IMR-90 (cell line): ENCODE results near the gene MCL1. TPM values are rescaled to one million over a fixed set of nuclear protein-coding genes. Genes with fewer than 3 reads are reported as not detected.
A peak's percentile ranks its signal among the peaks of the same experiment; 100 is the strongest.

Experiments
- ATAC-seq: fragments of 200-7000 bp; cut with Tn5 transposase; 2 replicates; pipeline ENCODE4 v1.9.1; 2020; ENCODE audit warnings: low read depth, mild to moderate bottlenecking, moderate library complexity
- BruUV-seq: library from RNA; stranded (reverse); fragments of 400-500 nt; replicated peaks from 2 replicates; lab custom pipeline; 2021; lab: Mats Ljungman, UMichigan
- CTCF ChIA-PET: fragments of 300-600 bp; formaldehyde crosslinking; extraction: SDS; loops from one replicate; lab custom pipeline; 2021; ENCODE audit warnings: antibody characterized with exemption; lab: Yijun Ruan, JAX
- POLR2A ChIA-PET: fragments of 300-600 bp; sonication (Branson Sonifier 250); formaldehyde crosslinking; loops from one replicate; lab custom pipeline; 2022; ENCODE audit warnings: antibody characterized with exemption; ENCODE audit not compliant: unreplicated experiment; lab: Charles Lee
- DNase-seq: peaks from one replicate; pipeline ENCODE4 v3.0.0; 2013
- H2AFZ ChIP-seq: replicated peaks from 2 replicates; pipeline ENCODE3; 2013; ENCODE audit warnings: low read length, mild to moderate bottlenecking; ENCODE audit not compliant: poor library complexity
- H2AK5ac ChIP-seq: 2 replicates; pipeline ENCODE4 v1.6.1; 2013; ENCODE audit warnings: low read depth, low read length, inconsistent platforms
- H2AK9ac ChIP-seq: replicated peaks from 2 replicates; pipeline ENCODE3; 2013; ENCODE audit warnings: mild to moderate bottlenecking, low read depth, low read length, moderate library complexity; ENCODE audit not compliant: poor library complexity
- H2BK120ac ChIP-seq: 2 replicates; pipeline ENCODE4 v1.6.1; 2013; ENCODE audit warnings: low read depth, low read length, inconsistent platforms
- H2BK15ac ChIP-seq: 3 replicates; pipeline ENCODE4 v1.6.1; 2013; ENCODE audit warnings: low read depth, low read length, inconsistent platforms
- H2BK20ac ChIP-seq: 2 replicates; pipeline ENCODE4 v1.6.1; 2013; ENCODE audit warnings: low read depth, mild to moderate bottlenecking, inconsistent platforms, low read length, moderate library complexity
- H2BK5ac ChIP-seq: 2 replicates; pipeline ENCODE4 v1.6.1; 2013; ENCODE audit warnings: mild to moderate bottlenecking, low read depth, low read length, inconsistent platforms; ENCODE audit not compliant: poor library complexity, severe bottlenecking
- H3K14ac ChIP-seq: replicated peaks from 2 replicates; pipeline ENCODE4 v1.6.1; 2013; ENCODE audit warnings: low read depth, low read length, inconsistent platforms
- H3K18ac ChIP-seq: 2 replicates; pipeline ENCODE4 v1.6.1; 2013; ENCODE audit warnings: low read depth, low read length, control low read depth
- H3K23ac ChIP-seq: 2 replicates; pipeline ENCODE4 v1.6.1; 2013; ENCODE audit warnings: low read depth, low read length, inconsistent platforms
- H3K27ac ChIP-seq: 2 replicates; pipeline ENCODE4 v1.5.1; 2013; ENCODE audit warnings: mild to moderate bottlenecking, control low read depth, low read length; ENCODE audit not compliant: insufficient read depth
- H3K27me3 ChIP-seq: 2 replicates; pipeline ENCODE4 v1.6.1; 2013; ENCODE audit warnings: low read length; ENCODE audit not compliant: control insufficient read depth, insufficient read depth
- H3K36me3 ChIP-seq: 2 replicates; pipeline ENCODE4 v1.6.1; 2013; ENCODE audit warnings: low read length, mixed read lengths; ENCODE audit not compliant: control insufficient read depth, insufficient read depth
- H3K4ac ChIP-seq: 2 replicates; pipeline ENCODE4 v1.6.1; 2013; ENCODE audit warnings: low read depth, low read length, inconsistent platforms
- H3K4me1 ChIP-seq: 2 replicates; pipeline ENCODE4 v1.6.1; 2013; ENCODE audit warnings: low read length, mixed read lengths; ENCODE audit not compliant: control insufficient read depth, insufficient read depth
- H3K4me2 ChIP-seq: 2 replicates; pipeline ENCODE4 v1.6.1; 2013; ENCODE audit warnings: low read depth, mild to moderate bottlenecking, control low read depth, low read length, moderate library complexity
- H3K4me3 ChIP-seq: 2 replicates; pipeline ENCODE4 v1.5.1; 2013; ENCODE audit warnings: low read depth, mild to moderate bottlenecking, control low read depth, low read length, moderate library complexity; ENCODE audit not compliant: insufficient read depth
- H3K56ac ChIP-seq: 2 replicates; pipeline ENCODE4 v1.6.1; 2013; ENCODE audit warnings: low read length, inconsistent platforms; ENCODE audit not compliant: insufficient read depth; ENCODE audit errors: extremely low read depth
- H3K79me1 ChIP-seq, 2 experiments: 2 replicates each; pipeline ENCODE4 v1.6.1; 2013; ENCODE audit warnings: low read length in 2 of 2, inconsistent platforms in 1 of 2, low read depth in 1 of 2
- H3K9ac ChIP-seq: 2 replicates; pipeline ENCODE4 v1.6.1; 2013; ENCODE audit warnings: low read depth, low read length, control low read depth
- H3K9me1 ChIP-seq: 2 replicates; pipeline ENCODE4 v1.6.1; 2013; ENCODE audit warnings: low read length, inconsistent platforms; ENCODE audit not compliant: insufficient read depth
- H3K9me3 ChIP-seq: 2 replicates; pipeline ENCODE4 v1.6.1; 2013; ENCODE audit warnings: low read length; ENCODE audit not compliant: control insufficient read depth, insufficient read depth
- H4K20me1 ChIP-seq: 2 replicates; pipeline ENCODE4 v1.6.1; 2013; ENCODE audit warnings: low read length, inconsistent platforms; ENCODE audit not compliant: insufficient read depth
- H4K5ac ChIP-seq: 2 replicates; pipeline ENCODE4 v1.6.1; 2013; ENCODE audit warnings: mild to moderate bottlenecking, low read depth, low read length, control low read depth
- H4K8ac ChIP-seq, 2 experiments: 2 replicates each; pipeline ENCODE4 v1.6.1; 2013; ENCODE audit warnings: low read depth in 2 of 2, low read length in 2 of 2, control low read depth in 1 of 2, inconsistent platforms in 1 of 2
- H4K91ac ChIP-seq: 2 replicates; pipeline ENCODE4 v1.6.1; 2013; ENCODE audit warnings: low read depth, low read length, inconsistent platforms; ENCODE audit not compliant: insufficient read depth
- BHLHE40 ChIP-seq: fragments of 150-350 bp; IDR thresholded peaks from 2 replicates; pipeline ENCODE4 v1.6.1; 2016; ENCODE audit warnings: mild to moderate bottlenecking, low read depth, low read length
- POLR2A ChIP-seq: IDR thresholded peaks from 2 replicates; pipeline ENCODE4 v1.6.1; 2012; ENCODE audit warnings: mild to moderate bottlenecking, low read depth, low read length
- WGBS, 2 experiments: methylation state at CpG; one replicate each; pipeline versions ENCODE4 v1.1.5 to v1.1.7; 2013; ENCODE audit warnings: missing lambda C conversion rate in 2 of 2; ENCODE audit not compliant: insufficient read length in 1 of 2; ENCODE audit errors: extremely low coverage in 2 of 2; 5-methylcytosine and 5-hydroxymethylcytosine counted together
- dilution Hi-C: fragments of 300-500 bp; cut with HindIII; formaldehyde crosslinking; loops from one replicate; pipeline ENCODE4 v1.14.3; 2018; ENCODE audit warnings: low sequenced_read_pairs; ENCODE audit not compliant: unreplicated experiment
- in situ Hi-C: fragments of 300-500 bp; cut with MboI; formaldehyde crosslinking; loops from 3 replicates; pipeline ENCODE4 v1.14.3; 2019; ENCODE audit warnings: low sequenced_read_pairs, inconsistent platforms, mixed read lengths
- intact Hi-C: fragments of 100-400 bp; cut with micrococcal nuclease; formaldehyde crosslinking; loops from 2 replicates; pipeline ENCODE4 v1.10.0; 2022
- polyA plus RNA-seq, 3 experiments: library from polyadenylated mRNA; depleted of rRNA; stranded (reverse); fragments of >200 nt; gene quantifications; 2 replicates each; pipeline ENCODE4 v1.2.3, GENCODE V29; 2012; ENCODE audit warnings: low replicate concordance in 1 of 3
- total RNA-seq: library from RNA; depleted of rRNA; stranded (reverse); fragments of >200 nt; gene quantifications from 2 replicates; pipeline ENCODE4 v1.2.3, GENCODE V29; 2012
- TF ChIP-seq, protein P1 (sequence below): conservative IDR thresholded peaks from 2 replicates; pipeline ENCODE4 v1.5.1; 2012; ENCODE audit warnings: mild to moderate bottlenecking, low read depth, low read length, improper control_type of control experiment

The MCL1 gene
- total and polyA plus RNA-seq, 2 of the 4 experiments (the other 2 are of a cell fraction), result 79.5 to 142 TPM

DNA sequence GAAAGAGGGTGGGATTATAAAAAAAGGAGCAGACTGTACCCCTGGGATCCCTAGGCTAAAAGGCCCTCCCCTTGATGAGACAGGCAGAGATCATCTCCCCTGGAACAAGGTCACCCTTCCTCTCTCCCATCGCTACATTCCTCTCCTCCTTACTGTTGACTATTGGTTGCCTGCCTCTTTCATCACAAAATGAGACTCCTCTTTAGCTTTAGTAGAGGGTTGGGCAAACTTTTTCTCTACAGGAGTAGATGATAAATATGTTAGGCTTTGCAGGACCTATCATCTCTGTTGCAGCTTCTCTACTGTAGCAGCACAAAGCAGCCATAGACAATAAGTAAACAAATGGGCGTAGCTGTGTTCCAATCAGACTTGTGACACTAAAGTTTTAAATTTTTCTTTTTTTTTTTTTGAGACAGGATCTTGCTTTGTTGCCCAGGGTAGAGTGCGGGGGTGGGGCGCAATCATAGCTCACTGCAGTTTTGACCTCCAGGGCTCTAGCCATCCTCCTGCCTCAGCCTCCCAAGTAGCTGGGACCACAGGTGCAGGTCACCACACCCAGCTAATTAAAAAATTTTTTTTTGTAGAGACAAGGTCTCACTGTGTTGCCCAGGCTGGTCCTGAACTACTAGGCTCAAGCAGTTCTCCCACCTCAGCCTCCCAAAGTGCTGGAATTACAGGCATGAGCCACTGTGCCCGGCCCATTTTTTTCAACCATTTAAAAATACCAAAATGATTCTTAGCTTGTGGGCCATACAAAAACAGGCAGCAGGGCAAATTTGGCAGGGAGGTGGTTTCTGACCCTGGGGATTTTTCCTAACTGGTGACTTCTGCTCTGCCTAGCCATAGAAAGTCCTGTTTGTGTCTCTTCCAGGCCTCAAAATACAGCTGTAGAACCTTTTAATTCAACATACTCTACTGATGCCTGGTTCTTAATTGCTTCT lies 15.1 kb downstream of the MCL1 start:
- dilution Hi-C loops, result no loop called here
- H3K23ac ChIP-seq, result peak overlapping the region; percentile 89
- ATAC-seq (no peak), DNase-seq (no peak)
- peak overlapping the region; percentile 12; the same call in 1 of the 2 replicates for H3K18ac ChIP-seq
- peak overlapping the region; percentile 96; the same call in 1 of the 2 replicates for H3K27ac ChIP-seq
- intact Hi-C loops, result loop anchor here (5.0 to 10.0 kb wide), 6 partner anchors 77 to 440 kb away; partner anchors contain the start of genes ARNT, CA14, GOLPH3L and MINDY1
- BruUV-seq, result no TSS peak
- POLR2A ChIA-PET, result interaction anchor here (1.1 kb wide), 1 partner anchor 14 kb away, joined by 4 read pairs; no protein-coding TSS in a partner anchor
- H2BK5ac ChIP-seq, result peak overlapping the region; percentile 96
- H3K9me3 ChIP-seq, result no peaks in the 10 kb centered on the region
- H3K4ac ChIP-seq, result peak overlapping the region; percentile 99
- H2AK9ac ChIP-seq, result peak overlapping the region; percentile 59
- H2AK5ac ChIP-seq, result 0 out of 2 replicates have a peak overlapping the region, but pooled peaks have one; percentile 93
- H4K20me1 ChIP-seq, result peaks cover 49% of the 10 kb centered on the region
- peaks cover 28% of the 10 kb centered on the region for H3K9me1 ChIP-seq
- H3K56ac ChIP-seq, result peak overlapping the region; percentile 8; the same call in 1 of the 2 replicates
- no peak overlapping the region for H3K4me2 ChIP-seq
- H3K14ac ChIP-seq, result peak overlapping the region; percentile 61
- peaks cover 39% of the 10 kb centered on the region for H3K4me1 ChIP-seq
- peak overlapping the region; percentile 82 for H4K5ac ChIP-seq
- peak overlapping the region; percentile 90; the same call in 2 of the 3 replicates for H2BK15ac ChIP-seq
- no peak overlapping the region for H3K4me3 ChIP-seq
- H3K79me1 ChIP-seq, result peaks cover 12 to 83% of the 10 kb centered on the region in 2 experiments
- TF ChIP-seq POLR2A (peak; percentile 52), BHLHE40 (no peak)
- TF ChIP-seq, protein P1, sequence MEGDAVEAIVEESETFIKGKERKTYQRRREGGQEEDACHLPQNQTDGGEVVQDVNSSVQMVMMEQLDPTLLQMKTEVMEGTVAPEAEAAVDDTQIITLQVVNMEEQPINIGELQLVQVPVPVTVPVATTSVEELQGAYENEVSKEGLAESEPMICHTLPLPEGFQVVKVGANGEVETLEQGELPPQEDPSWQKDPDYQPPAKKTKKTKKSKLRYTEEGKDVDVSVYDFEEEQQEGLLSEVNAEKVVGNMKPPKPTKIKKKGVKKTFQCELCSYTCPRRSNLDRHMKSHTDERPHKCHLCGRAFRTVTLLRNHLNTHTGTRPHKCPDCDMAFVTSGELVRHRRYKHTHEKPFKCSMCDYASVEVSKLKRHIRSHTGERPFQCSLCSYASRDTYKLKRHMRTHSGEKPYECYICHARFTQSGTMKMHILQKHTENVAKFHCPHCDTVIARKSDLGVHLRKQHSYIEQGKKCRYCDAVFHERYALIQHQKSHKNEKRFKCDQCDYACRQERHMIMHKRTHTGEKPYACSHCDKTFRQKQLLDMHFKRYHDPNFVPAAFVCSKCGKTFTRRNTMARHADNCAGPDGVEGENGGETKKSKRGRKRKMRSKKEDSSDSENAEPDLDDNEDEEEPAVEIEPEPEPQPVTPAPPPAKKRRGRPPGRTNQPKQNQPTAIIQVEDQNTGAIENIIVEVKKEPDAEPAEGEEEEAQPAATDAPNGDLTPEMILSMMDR, result no peak
- WGBS, 2 experiments, result no CpG with 5 or more reads among the region's 5 CpGs
- peak overlapping the region in 1 of 2 experiments; percentile 90; a peak in 2 of 4 replicates for H4K8ac ChIP-seq
- peak overlapping the region; percentile 98 for H2BK120ac ChIP-seq
- H4K91ac ChIP-seq, result peak overlapping the region; percentile 72
- H3K27me3 ChIP-seq, result no peaks in the 10 kb centered on the region
- CTCF ChIA-PET, result interaction anchor here (0.6 to 0.8 kb wide), 3 partner anchors 15 to 442 kb away, joined by 3 to 6 read pairs (median 5); partner anchors contain the start of gene MCL1
- no peaks in the 10 kb centered on the region for H3K36me3 ChIP-seq
- H3K9ac ChIP-seq, result 0 out of 2 replicates have a peak overlapping the region, but pooled peaks have one; percentile 17
- H2AFZ ChIP-seq, result no peak overlapping the region
- H2BK20ac ChIP-seq, result peak overlapping the region; percentile 97
- in situ Hi-C loops, result loop anchor here (10.0 kb wide), 1 partner anchor 240 kb away; the partner anchor contains the start of gene CTSK
